Skin of body (tissue), 2 donors: Measurements from ENCODE around the gene NECAB3. TPM values are rescaled to one million over a fixed set of nuclear protein-coding genes. Genes with fewer than 3 reads are reported as not detected.
"Not testable (repeated sequence)": the region's sequence is repeated elsewhere in the genome, so short reads cannot be mapped to it uniquely, and the experiment has no call there.

Experiments
- DNase-seq: peaks from one replicate; lab custom pipeline; 2025; lab: John Stamatoyannopoulos, UW
- total RNA-seq: library from RNA; depleted of rRNA; stranded (reverse); fragments of >200 nt; gene quantifications from one replicate; pipeline ENCODE4 v1.2.3, GENCODE V29; 2014

The NECAB3 gene
- total RNA-seq, 1 donor from 2014 or later, result 20.5 TPM

DNA sequence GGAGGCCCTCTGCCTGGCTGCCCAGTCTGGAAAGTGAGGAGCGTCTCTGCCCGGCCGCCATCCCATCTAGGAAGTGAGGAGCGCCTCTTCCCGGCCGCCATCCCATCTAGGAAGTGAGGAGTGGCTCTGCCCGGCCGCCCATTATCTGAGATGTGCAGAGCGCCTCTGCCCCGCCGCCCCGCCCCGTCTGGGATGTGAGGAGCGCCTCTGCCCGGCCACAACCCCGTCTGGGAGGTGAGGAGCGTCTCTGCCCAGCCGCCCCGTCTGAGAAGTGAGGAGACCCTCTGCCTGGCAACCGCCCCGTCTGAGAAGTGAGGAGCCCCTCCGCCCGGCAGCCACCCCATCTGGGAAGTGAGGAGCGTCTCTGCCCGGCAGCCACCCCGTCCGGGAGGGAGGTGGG is 24.7 kb upstream of the NECAB3 start:
- not testable (repeated sequence) for DNase-seq

DNA sequence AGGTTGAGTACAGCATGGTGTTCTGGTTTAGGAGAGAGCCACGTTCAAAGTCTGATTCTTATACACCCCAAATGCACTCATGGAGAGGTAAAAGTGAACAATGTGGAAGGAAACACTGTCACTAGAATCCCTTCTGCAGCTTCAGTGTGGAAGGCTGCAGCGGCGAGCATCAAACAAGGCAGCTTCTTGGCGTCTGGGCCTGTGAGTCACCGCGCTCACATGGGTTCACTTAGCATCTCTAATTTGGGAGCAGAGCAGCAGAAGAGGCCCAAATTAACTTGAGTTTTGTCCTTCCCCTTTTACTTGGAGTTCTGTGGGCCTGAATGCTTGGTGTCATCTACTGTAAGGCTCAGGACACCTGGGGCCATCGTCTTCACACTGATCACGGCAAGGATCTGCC is 22.9 kb upstream of the NECAB3 start:
- DNase-seq, result peak; percentile 86

DNA sequence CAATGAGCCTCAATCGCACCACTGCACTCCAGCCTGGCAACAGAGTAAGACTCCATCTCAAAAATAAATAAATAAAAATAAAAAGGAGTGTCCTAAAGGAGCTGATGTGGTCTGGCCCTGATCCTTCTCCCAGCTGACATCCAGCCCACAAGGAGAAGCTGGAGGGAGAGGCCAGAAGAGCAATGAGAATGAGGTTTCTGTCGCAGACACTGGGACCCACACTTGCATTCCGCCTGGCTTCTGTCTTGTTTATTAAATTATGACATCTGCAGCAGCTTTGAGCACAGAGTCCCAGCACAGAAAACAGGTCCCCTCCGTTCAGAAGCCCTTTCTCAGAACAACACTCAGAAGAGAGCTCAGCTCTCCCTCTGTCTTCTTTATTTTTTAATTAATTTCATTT is 22.2 kb upstream of the NECAB3 start:
- DNase-seq, result no peak

DNA sequence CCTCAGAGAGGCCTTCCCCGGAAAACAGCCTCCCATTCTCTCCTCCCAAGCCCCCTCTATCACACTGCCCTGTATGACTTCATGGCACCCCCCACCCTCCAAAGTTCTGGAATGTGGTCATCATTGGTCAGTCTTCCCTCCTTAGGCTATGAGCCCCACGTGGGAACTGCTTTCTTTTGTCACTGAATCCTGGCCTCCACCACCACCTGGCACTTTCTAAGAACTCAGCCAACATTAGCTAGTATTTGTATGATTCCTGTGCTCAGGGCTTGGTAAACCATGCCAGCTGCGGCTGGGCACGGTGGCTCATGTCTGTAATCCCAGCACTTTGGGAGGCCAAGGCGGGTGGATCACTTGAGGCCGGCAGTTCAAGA is 20.4 kb upstream of the NECAB3 start:
- no peak for DNase-seq

DNA sequence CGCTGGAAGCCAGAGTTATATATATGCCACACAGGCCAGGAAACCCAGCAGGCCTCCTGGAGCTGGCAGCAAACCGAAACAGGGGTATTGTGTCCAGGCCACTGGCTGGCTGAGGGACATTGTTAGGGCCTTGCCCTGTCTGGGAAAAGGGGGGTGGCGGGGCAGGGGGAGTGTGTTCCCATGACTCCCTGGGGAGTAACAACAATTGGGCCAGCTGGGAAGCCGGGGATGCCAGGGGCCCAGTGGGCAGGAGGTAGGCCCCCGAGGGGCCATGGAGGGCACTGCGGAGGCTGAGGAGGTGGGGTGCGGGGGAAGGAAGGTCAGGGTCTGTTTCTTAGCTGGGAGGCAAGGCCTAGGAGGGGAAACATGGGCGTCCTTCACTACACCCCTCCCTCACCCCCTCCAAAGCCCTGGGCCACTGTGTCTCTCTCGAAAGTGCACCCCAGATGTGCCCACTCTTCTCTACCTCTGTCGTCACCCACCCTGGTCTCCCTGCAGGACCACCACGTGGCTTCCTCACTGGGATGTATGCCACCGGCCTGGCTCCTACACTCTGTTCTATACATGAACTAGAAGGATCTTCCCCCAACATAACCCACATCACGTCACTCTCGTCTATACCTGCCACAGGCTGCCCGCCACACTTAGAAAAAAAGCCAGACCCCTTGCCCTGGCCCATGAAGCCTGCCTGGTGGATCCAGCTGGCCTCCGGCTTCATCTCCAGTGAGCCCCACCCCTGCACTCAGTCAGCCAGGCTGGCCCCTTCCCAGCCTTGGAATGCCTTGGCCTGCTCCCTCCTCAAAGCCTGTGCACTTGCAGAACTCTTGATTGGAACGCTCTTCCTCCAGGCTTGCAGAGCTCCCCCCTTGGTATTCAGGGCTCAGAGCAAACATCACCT is 19.8 kb upstream of the NECAB3 start:
- peak; percentile 35 for DNase-seq

DNA sequence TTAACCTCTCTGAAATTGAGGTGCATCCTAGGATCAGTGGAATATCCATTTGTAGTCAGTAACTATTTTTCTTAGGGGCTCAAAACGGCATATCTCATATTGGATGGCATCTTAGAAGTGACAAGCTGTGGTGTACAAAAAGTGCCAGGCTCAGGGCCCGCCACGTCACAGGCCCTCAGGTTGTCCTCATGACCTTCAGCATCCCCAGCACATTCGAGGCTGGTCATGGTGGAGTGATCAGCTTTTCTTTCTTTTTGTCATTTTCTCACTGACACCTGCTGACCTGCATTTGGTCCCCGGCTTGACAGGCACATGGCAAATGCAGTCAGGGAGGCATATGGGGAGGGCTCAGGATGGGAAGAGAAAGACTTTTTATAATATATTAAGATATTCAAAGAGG is 19.1 kb upstream of the NECAB3 start:
- no peak for DNase-seq

DNA sequence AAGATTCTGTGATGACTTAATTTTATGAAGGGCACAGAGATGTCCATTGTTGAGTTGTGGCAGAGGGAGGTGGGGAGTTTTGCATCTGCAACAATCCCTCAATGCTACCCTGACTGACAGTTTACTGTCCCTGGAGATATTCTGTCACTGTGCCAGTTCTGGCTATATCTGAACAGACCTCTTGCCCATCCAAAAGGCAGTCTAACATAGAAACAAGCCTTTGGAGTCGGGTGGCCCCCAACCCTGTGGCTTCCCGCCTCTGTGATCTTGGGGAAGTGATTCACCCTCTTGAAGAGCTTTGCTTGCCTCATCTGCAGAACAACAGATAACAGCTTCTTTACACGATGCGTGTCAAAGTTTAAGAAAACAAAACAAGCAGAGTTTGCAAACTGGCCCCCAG is 15.7 kb upstream of the NECAB3 start:
- no peak for DNase-seq

DNA sequence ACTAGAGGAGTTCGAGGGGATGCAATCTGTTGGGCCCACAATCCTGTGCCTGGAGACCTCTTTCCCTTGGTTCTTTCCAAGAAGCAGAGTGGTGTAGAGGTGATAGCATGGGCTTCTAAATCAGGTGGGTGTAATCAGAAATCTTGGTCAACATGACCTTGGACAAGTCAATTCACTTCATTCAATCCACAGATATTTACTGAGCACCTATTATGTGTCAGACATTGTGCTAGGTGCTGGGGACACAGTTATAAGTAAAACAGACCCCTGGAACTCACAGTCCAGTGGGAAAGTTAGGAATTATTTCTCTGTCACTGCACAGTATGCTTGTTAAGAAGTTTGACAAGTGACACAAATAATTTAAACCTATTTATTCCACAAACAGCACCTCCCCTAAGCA is 15.3 kb upstream of the NECAB3 start:
- no peak for DNase-seq

DNA sequence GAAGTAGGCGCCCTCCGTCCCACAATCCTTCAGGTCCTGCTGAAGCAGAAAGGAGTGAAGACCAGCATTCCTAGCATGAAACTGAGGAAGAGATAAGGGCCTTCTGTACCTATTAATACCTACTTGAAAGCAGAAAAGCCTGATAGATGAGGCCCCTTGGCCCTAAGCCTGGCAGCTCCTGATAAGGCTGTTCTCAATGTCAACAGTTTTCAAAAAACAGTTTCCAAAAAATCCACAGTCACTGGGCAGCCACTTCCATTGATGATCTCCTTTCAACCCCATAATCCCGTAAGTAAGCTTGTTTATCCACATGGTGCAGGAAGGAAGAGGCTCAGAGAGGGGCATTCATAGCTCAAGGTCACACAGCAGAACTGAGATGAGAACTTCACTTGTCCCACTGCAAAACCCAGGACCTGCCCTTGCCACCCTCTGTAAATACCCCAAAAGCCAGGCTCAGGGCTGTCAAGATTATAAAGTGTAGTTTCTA is 14.8 kb upstream of the NECAB3 start:
- no peak for DNase-seq

DNA sequence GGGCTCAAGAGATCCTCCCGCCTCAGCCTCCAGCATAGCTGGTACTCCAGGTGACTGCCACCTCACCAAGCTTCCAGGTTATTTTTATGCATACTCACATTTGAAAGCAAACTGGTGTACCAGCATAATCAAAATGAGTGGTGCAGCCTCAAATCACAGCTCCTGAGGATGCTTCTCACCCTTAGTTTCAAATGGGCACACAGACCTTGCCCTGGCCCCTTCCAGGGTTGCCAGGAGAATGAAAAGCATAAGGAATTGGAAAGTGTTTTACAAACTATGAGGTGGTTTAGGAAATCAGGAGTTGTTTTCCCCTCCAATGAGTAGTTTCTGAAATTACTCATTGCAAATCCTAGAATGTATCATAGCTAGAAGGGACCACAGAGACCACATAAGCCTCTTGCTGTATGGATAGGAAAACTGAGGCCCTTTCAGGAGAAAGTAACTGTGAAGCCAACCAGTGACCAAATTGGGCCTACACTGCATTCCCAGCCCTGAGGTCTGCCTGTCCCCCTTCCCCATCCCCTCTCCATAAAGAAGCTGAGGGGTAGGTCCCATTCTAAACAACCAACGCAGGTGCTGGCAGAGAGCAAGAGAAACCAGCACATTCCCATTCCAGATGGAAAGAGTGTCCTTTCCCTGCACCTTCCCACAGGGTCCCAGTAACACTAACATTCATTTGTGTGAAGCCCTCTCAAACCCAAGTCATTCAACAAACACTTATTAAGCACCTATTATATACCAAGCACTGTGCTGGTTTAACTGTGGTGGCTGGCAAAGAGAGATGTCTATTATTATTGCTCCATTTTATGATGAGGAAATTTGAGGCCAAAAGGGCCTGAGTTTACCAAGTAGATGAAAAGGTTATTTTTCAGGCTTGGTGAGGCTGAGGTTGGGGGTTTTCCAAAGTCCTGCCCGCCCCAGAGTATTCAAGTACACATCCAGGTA is 14.0 kb upstream of the NECAB3 start:
- no peak for DNase-seq

DNA sequence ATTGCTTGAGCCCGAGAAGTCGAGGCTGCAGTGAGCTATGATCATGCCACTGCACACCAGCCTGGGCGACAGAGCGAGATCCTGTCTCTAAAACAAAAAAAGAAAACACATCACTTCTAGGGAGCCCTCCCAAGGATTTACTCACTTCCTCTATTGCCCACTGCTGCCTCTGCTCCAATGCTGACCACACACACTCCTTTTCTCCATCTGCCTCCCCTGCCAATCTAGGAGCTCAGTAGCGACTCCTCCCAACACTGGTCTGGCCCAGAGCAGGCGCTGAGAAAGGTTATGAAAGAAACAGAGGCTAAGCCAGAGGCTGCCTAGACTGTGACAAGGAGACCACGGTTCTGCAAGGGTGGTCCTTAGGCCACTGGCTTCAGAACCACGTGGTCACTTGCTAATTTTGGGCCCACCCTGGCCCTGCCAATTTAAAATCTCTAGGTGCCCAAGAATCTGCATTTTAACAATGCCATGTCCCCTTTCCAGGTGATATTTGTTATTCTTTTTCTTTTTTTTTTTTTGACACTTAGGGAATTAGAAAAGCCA is 13.2 kb upstream of the NECAB3 start:
- no peak for DNase-seq

DNA sequence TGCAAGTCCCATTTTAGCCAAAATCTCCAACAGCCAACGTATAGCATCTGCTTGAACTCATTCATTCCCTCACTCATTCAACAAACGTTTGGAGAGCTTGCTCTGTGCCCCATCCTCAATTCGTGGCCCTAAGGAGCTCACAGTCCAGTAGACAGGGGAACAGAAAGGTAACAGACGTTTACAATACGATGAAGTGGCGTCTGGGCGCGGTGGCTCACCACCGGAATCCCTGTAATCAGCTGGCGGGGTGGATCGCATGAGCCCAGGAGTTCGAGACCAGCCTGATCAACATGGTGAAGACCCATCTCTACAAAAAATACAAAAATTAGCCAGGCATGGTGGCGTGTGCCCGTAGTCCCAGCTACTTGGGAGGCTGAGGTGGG is 12.7 kb upstream of the NECAB3 start:
- no peak for DNase-seq

DNA sequence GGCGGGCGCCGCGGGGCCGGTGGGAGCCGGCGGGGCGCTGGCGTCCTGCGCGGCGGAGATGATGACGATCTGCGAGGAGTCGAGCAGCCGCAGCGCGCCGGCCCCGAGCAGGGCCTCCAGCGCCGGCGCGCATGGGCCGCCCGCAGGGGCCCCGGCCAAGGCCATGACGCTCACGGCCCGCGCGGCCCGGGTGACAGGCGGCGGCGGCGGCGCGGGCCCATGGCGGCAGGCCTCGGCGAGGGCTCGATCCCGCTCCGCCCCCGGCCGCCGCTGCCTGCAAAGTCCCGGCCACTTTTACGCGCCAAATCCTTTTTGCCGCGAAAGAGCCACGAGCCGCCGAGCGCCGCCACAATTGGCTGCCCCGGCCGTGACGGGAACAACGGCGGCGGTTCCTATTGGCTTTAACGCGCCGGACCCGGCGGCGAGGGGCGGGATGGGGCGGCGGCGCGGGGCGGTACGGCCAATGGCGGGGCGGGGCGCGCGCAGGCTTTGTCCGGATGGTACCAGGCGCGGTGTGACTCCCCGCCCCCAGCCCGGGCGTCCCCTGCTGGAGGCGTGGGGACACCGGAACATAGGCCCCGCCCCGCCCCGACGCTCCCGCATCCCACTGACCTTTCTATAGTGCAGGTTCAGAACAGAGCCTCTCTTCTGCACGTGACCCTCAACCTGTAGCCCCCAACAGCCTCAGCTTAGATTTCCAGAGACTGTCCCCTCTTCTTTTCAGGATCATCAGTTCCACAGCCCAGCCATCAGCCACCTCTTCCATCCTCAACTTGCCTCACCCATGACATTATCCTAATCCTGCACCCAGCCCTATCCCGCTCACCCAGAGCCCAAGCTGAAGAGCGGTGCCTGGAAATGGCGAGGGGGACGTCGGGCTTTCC is 12.1 kb upstream of the NECAB3 start, which contains the start of gene E2F1:
Gene E2F1, minus strand, starts transcription at position 286 of the 884 bp plus-strand sequence. Its CDS starts 121 bp downstream, at position 165.
- peak; percentile 81 for DNase-seq

DNA sequence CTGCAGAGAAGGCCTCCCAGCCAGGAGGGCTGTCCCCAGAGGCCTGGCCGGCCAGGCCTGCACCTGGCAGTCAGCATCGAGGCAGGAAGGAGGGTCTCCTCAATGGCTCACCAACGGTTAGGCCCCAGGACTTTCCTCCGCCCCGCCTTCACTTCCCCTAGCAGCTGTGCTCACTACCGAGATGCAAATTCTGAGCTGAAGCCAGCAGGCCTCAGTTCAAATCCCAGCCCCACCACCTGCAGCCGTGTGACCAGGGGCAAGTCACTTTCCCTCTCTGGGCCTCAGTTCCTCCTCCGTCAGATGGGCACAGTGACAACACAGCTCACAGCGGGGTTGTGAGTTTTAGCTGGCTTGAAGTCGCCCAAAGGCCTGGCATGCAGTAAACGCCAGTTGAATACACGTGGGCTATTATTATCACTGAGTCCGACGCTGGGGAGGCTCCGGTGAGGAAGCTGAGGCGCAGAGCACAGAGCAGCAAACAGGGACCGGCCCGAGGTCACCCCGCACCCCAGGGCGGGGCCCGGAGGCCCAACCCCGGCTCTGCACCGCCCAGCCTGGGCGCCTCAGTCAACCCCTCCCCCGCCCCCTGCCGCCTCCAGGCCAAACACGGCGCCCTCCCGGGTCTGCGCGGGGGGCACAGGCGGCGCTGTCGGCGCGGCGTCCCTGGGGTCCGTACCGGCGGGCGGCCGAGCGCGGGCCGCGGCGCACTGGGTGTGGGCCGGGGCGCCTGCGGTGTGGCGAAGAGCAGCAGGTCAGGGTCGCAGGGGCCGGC is 11.3 kb upstream of the NECAB3 start:
- no peak for DNase-seq

DNA sequence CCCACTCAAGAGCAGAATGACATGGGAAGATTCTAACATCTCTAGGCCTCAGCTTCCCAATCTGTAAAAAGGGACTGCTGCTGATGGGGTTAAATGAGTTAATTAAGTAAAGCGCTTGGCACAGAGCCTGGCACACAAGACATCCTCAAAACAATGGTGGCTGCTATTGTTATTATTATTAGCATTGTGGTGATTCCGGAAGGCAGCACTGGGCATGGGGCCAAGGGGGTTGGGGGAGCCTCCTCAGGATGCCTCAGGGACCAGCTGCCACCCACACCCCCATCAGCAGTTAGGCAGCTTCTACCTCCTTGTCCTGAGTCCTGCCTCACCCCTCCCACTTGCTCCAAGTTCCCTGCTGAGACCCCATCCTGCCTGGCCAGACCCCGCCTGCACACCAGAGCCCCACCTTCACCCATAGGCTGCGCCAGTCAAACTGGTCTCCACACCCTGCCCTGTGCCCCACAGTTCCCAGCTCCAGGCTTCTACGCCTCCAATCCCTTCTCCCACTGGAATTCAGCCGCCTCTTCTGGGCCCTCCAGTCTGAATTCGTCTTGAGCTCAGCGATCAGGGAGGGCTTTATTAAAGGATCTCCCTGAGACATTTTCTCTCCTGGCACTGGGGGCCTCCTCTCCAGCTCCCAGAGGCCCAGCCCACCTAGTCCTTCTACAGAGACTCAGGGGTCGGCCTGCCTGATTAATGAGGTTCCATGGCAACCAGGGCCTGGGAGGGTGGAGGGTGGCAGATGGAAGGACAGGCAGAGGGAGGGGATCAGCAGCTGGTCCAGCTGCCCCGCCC is 10.5 kb upstream of the NECAB3 start:
- no peak for DNase-seq

DNA sequence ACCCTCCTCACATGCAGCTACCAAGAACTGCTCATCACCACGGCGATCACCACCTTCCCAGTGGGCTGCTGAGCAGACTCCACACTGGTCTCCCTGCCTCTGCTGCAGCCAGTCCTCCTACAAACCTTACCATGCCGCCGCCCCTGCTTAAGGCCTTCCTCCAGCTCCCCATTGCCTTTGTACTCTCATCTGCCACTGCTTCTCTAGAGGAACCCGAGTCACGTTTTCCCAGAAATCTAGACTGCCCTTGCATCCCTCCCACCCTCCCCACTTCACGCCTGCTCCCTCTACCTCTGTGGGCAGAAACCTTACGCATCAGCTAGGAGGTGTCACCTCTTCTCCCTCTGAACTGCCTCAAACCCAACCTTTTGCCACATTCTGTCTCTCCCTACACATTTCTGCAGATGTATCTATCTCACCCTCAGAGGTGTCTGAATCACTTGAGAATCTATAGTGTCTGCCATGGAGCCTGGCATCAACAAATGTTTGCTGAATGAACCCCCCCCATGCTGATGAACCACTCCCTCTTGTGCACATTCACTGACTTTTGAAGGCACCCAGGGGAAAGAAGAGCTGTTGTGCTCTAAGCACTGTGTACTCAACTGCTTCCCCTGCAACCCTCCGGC is 7.6 kb upstream of the NECAB3 start:
- DNase-seq, result no peak

DNA sequence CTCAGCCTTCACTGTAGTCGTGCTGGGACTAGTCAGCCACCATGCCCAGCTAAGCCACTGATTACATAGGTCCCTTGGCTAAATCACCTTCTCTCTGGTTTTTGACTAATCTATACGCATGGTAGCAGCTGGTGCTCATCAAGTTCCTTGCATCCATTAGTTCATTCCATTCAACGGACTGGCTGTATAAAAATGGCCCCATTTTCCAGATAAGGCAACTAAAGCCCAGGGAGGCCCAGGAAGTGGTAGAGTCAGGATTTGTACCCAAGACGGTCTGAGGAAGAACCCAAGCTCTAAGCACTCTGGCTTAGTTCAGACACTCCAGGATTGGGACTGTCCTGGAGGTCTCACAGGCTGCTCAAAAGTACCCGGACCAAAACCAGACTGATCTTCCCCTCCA is 7.1 kb upstream of the NECAB3 start:
- DNase-seq, result no peak

DNA sequence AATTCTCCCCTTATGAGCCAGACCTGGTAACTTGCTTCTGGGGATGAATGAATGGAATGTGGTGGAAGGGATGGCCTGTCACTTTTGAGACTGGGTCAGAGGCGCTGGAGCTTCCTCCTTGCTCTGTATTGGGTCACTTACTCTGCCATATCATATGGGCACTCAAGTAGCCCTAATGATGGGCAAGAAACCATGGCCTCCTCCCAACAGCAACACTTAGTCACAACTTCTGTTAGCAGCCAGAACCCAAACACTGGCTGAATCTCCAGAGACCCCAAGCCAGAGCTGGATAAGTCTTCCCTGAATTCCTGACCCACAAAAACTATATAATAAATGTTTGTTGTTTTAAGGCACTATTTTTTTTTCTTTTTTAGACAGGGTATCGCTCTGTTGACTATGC is 6.5 kb upstream of the NECAB3 start:
- DNase-seq, result no peak
